Suprapubic skin (tissue), 4 donors: ENCODE data around the gene SLC35D1.

Experiments used
- EP300 ChIP-seq: sonication (generic); formaldehyde crosslinking; IDR thresholded peaks from one replicate; pipeline ENCODE4 v1.6.1; 2017; ENCODE audit warnings: antibody characterized with exemption
- POLR2A ChIP-seq, 2 donors: fragments of 450-650 bp; IDR thresholded peaks; one replicate each; pipeline ENCODE4 v1.6.1; 2017; ENCODE audit warnings: antibody characterized with exemption in 2 of 2, mild to moderate bottlenecking in 2 of 2, moderate library complexity in 2 of 2
- POLR2AphosphoS5 ChIP-seq, 3 donors: sonication (generic); formaldehyde crosslinking; IDR thresholded peaks; one replicate each; pipeline ENCODE4 v1.6.1; 2017; ENCODE audit warnings: antibody characterized with exemption in 3 of 3
- TF ChIP-seq, protein P1 (sequence below), 2 donors: fragments of 200-600 bp in 1 of 2; fragments of 450-650 bp in 1 of 2; sonication (generic) in 1 of 2; IDR thresholded peaks; one replicate each; pipeline ENCODE4 v1.5.1; 2016 to 2019; ENCODE audit warnings: antibody characterized with exemption in 2 of 2, mild to moderate bottlenecking in 1 of 2, moderate library complexity in 1 of 2

DNA sequence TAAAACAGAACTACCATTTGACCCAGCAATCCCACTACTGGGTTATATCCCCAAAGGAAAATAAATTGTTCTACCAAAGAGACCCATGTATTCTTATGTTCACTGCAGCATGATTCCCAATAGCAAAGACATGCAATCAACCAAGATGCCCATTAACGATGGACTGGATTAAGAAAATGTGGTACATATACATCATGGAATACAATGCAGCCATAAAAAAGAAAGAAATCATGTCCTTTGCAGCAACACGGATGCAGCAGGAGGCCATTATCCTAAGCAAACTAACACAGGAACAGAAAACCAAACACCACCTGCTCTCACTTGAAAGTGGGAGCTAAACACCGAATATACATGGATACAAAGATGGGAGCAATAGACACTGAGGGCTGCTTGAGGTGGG, 44.2 kb downstream of the SLC35D1 start:
- TF ChIP-seq, protein P1, sequence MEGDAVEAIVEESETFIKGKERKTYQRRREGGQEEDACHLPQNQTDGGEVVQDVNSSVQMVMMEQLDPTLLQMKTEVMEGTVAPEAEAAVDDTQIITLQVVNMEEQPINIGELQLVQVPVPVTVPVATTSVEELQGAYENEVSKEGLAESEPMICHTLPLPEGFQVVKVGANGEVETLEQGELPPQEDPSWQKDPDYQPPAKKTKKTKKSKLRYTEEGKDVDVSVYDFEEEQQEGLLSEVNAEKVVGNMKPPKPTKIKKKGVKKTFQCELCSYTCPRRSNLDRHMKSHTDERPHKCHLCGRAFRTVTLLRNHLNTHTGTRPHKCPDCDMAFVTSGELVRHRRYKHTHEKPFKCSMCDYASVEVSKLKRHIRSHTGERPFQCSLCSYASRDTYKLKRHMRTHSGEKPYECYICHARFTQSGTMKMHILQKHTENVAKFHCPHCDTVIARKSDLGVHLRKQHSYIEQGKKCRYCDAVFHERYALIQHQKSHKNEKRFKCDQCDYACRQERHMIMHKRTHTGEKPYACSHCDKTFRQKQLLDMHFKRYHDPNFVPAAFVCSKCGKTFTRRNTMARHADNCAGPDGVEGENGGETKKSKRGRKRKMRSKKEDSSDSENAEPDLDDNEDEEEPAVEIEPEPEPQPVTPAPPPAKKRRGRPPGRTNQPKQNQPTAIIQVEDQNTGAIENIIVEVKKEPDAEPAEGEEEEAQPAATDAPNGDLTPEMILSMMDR (IDR thresholded peaks at IDR 0.05): no peak
- TF ChIP-seq POLR2A (IDR thresholded peaks at IDR 0.05): no peak
- TF ChIP-seq POLR2AphosphoS5 (IDR thresholded peaks at IDR 0.05): no peak
- TF ChIP-seq EP300: no peak
